ENCODE data around the gene VIPR2.
A peak's percentile ranks its signal among the peaks of the same experiment; 100 is the strongest.
"Not testable (repeated sequence)": the region's sequence is repeated elsewhere in the genome, so short reads cannot be mapped to it uniquely, and the experiment has no call there.

Gene VIPR2

DNA sequence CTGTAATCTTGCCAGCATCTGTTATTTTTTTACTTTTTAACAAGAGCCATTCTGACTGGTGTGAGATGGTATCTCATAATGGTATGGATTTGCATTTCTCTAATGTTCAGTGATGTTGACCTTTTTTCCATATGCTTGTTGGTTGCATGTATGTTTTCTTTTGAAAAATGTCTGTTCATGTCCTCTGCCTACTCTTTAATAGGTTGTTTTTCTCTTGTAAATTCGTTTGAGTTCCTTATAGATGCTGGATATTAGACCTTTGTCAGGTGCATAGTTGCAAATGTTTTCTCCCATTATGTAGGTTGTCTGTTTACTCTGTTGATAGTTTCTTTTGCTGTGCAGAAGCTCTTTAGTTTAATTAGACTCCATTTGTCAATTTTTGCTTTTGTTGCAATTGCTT, 20.9 kb downstream of the VIPR2 start:
- DNase-seq; intact Hi-C loops (cut with DNase I): not testable (repeated sequence)

- DNase-seq; intact Hi-C loops (cut with DNase I): not testable (repeated sequence)
These were observed 21.4 kb downstream of the VIPR2 start for GRCh38 chr7:159123294-159123693.

GRCh38 chr7:159122276-159122675, 22.4 kb downstream of the VIPR2 start:
- DNase-seq: peak in 1 of 10 donors; percentile 1
- intact Hi-C loops (cut with DNase I): no loop called here

GRCh38 chr7:159121476-159121875, 23.2 kb downstream of the VIPR2 start:
- DNase-seq: no peak
- intact Hi-C loops (cut with DNase I): no loop called here

DNA sequence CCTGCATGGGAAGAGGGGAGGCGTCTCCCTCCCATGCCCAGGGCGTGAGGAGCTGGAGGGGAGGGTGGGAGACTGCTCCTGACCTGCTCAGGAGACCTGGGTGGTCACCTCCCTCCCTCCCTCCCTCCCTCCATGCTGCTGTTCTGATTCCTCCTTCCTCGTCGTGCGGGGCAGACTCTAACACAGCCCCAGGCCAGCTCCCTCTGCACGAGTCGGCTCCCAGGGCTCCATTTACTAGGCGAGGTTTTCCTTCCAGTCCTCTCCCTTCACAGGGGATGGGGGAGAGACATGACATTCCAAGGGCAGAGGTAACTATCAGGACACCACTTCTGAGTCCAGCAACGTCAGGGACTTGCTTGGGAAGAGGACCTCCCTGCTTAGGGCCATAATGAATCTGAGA, 23.6 kb downstream of the VIPR2 start:
- peak in 1 of 10 donors; percentile 3 for DNase-seq
- intact Hi-C loops (cut with DNase I): no loop called here

GRCh38 chr7:159120540-159120919, 24.1 kb downstream of the VIPR2 start:
- DNase-seq: peak in 1 of 10 donors; percentile 47
- intact Hi-C loops (cut with DNase I): no loop called here

GRCh38 chr7:159119851-159120539, 24.7 kb downstream of the VIPR2 start:
- intact Hi-C loops (cut with DNase I): no loop called here
- DNase-seq: peak in 1 of 10 donors; percentile 43

GRCh38 chr7:159119026-159119741, 25.5 kb downstream of the VIPR2 start:
- DNase-seq: peak in 1 of 10 donors; percentile 50
- intact Hi-C loops (cut with DNase I): no loop called here

- intact Hi-C loops (cut with DNase I): no loop called here
- no peak for DNase-seq
These were observed 26.0 kb downstream of the VIPR2 start for GRCh38 chr7:159118623-159119022.

- intact Hi-C loops (cut with DNase I): no loop called here
- DNase-seq: peak in 1 of 10 donors; percentile 43
These were observed 26.5 kb downstream of the VIPR2 start for GRCh38 chr7:159118197-159118595.

GRCh38 chr7:159117366-159118196, 27.1 kb downstream of the VIPR2 start:
- peak in 1 of 10 donors; percentile 37 for DNase-seq
- intact Hi-C loops (cut with DNase I): no loop called here

DNA sequence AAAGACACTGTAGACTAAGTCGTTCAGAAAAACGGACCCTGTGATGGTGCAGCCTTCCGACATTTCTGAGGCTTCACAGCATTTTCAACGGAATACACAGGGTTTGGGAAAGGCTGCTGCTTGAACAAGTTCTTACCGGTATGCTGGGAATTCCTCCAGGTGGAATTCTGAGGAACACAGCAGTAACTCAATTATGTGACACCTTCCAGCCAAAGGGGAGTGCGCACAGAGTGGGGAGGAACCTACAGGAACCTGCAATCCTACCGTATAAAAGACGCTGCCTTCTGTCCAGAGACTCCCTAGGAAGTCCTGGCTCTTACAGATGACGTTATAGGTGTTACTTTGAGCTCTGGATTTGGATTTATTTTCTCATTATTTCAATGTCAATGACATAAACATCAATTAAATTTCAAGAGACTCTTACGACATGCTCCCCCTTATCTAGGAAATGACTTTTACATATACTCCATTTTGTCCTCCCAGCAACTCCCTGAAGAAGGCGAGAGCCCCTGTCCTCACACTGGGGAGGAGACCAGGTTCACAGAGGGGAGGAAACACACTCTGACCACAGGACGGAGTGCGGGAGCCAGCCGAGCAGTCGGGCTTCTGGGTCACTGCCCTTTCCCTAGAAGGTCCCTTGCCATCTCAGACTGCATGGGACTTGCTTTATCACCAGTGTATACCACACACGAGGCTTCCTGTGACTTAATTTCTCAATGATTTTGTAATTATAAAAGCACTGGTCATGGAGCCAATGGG, 27.9 kb downstream of the VIPR2 start:
- DNase-seq: no peak
- intact Hi-C loops (cut with DNase I): no loop called here

DNA sequence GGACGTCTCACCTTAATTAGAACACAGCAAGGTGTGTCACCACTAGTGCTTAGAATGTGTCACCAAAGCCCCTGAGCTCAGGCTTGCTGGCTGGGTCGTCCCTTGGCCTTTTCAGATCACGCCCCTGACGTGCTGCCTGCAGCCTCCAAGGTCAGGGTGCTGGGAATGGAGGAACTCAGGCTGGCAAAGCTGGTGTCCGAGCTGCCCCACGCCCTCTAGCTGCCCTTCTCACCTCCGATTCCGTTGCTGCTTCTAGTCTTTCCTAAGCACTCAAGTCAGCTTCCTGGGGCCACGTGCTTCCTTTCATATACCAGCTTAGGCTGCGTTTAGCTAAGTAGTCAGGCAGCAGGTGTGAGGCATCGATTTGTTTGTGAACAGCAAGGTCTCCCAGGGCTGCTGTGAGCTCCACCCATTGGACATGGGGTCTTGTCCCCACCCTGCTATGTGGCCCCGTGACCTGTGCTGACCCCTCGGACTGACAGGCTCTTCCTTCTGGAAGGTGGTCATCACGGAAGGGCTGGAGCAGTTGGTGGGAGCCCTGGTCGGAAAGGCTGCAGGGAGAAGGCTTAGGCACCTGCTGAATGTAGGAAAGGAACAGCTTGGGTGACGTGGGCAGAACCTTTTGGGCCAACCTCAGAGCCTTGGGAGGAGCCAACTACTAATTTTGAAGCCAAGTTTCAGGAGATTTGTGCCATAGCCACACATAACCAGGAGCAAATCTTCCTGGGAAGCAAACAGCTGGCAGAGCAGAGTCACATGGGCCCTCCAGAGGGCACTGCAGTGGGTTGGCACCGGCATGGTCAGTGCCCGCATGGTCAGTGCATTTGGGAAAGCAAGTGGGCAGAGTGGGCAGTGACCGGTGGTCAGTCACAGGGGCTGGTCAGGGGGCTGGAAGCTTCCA, 28.8 kb downstream of the VIPR2 start:
- peak in 2 of 10 donors; percentile 41 to 59 for DNase-seq
- intact Hi-C loops (cut with DNase I): no loop called here

DNA sequence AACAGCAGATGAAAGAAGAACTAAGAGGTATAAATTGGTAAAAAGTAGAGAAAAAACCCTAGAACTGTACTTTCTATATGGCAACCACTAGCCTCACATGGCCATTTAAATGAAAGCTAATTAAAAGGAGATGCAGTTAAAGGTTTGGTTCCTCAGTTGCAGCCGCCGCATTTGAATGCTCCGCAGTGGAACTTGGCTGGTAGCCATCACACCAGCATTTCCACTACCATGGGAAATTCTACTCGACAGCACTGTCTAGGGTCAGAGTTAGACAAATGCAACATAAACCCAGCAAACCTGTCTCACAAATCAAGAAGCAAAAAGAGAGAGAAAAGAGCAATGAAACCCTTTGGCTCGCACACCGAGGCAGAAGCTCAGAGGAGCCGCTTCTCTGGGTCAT, 29.7 kb downstream of the VIPR2 start:
- intact Hi-C loops (cut with DNase I): no loop called here
- no peak for DNase-seq

DNA sequence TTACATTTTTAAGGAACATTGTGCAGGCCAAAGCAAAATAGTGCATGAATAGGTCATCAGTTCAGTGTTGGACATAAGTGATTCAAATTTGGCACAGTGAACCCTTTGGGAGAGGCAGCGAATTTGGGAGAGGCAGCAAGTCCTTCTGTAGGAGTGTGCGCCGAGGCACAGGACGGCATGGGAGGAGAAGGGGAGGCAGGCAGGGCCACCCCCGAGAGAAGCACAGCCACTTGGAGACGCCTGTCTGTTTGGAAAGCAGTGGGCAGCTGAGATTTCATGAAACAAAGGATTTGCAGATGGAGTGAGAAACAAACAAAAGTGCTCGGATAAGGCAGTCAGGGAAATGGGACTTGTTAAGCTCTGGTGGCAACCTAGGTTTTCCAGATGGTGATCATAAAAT, 30.6 kb downstream of the VIPR2 start:
- DNase-seq: peak in 2 of 10 donors; percentile 1 to 59
- intact Hi-C loops (cut with DNase I): no loop called here

DNA sequence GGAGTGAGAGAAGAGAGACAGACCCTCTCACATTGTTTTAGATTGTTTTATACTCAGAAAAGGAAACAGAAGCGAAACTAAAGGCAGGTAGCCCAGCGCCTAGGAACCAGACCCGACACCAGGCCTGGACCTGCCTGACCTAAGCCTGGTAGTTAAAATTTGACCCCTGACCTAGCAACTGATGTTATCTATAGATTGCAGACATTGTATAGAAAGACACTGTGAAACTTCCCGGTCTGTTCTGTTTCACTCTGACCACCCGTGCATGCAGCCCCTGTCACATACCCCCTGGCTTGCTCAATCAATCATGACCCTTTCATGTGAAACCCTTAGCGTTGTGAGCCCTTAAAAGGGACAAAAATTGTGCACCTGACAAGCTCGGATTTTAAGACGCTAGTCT, 31.6 kb downstream of the VIPR2 start:
- intact Hi-C loops (cut with DNase I): no loop called here
- no peak for DNase-seq

DNA sequence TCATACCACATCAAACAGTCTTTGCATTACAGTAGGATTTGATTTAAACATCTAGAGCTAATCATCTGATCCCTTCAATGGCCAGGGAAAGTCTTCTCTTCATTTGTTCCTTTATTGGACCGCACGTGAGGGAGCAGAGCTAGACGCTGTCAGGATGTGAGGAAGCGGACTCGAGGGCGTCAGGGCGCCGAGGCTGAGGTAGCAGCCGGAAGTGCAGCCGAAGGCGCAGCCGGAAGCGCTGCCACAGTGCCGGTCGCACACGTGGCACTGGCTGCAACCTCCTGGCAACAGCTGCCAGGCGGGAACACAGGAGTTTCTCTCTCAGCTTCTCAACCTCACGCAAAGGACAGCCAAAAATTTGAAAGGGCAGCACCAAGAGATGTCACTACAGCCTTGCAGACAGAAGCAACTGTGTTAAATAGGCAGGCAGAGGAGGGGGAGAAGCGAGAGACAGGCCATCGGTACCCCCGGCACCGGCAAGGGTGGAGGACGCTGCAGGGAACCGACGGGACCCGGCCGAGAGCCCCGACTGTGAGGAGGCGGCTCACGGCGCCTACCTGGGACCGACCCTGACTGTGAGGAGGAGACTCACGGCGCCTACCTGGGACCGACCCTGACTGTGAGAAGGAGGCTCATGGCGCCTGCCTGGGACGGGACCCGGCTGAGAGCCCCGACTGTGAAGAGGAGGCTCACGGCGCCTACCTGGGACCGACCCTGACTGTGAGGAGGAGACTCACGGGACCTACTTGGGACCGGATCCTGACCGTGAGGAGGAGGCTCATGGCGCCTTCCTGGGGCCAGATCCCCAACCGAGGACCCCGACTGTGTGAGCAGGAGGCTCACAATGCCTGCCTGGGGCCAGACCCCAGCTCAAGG, 32.3 kb downstream of the VIPR2 start:
- intact Hi-C loops (cut with DNase I): no loop called here
- peak in 3 of 10 donors; percentile 6 to 80 (median 43) for DNase-seq

DNA sequence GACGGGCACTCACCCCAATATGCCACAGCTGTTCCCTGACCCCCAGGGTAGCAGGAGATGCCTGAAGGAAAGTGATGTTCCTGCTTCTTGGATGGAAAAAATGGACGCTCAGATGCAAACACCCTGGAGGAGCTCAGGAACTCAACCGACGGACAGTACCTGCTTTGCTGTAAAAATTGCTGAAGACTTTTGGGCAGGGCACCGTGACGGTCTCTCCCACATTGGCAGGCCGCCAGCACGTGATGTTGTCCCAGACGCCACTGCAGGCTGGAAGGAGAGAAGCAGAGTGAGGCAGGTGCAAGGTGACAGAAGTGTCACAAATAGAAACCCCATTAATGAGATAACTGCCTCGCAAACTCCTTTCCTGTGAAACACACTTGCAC, 35.0 kb downstream of the VIPR2 start:
- peak in 4 of 10 donors; percentile 7 to 74 (median 64) for DNase-seq
- intact Hi-C loops (cut with DNase I): no loop called here
